ENCODE data around the gene CYP3A4. TPM values are rescaled to one million over a fixed set of nuclear protein-coding genes. Genes with fewer than 3 reads are reported as not detected.
"Not testable (repeated sequence)": the region's sequence is repeated elsewhere in the genome, so short reads cannot be mapped to it uniquely, and the experiment has no call there.

The CYP3A4 gene
- total RNA-seq, 4 donors from 2014 or later, result not detected

DNA sequence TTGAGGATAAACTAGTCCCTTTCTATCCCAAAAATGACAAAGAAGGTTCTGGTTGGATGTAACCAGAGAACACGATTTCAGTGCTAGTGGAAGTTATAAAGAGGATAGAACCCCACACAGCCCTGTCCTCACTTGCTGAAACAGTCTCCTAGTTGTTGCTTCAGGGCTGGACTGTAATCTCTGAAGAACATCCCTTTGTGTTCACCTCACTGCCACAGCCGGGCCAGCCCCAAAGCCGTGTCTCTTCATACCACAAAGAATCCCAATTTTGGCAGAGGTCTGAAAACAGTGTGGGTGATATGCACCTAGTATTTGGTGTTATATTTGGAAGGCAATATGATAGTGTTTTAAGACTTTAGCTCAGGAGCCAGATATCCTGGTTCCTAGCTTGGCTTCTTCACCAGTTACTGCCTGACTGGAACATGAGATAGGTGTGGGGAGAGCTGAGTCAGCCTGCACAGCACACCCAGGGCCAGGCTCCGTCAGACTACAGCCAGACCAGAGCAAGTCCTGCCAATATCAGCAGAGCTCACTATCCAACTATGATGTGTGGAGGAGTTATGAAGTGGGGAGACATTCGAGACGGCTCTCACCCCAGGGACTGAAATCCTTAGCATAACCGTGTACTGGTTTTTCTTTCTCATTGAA, 21.2 kb downstream of the CYP3A4 start:
- H3K4me1 ChIP-seq, result peaks cover 0 to 15% (median 0%) of the 10 kb centered on the region in 3 donors
- intact Hi-C loops (cut with DNase I), result no loop called here
- H3K4me3 ChIP-seq, result no peak overlapping the region
- H3K27me3 ChIP-seq, result no peaks in the 10 kb centered on the region
- TF ChIP-seq POLR2A (IDR thresholded peaks at IDR 0.05) (no peak), CTCF (IDR thresholded peaks at IDR 0.05) (no peak)
- H3K36me3 ChIP-seq, result no peaks in the 10 kb centered on the region
- WGBS, 2 donors, result 28 to 31% methylated on average over 7 of the region's 7 CpGs
- no peak for DNase-seq
- peak overlapping the region in 3 of 4 donors; percentile 24 to 69 (median 69) for H3K27ac ChIP-seq
- H3K9me3 ChIP-seq, result no peaks in the 10 kb centered on the region

DNA sequence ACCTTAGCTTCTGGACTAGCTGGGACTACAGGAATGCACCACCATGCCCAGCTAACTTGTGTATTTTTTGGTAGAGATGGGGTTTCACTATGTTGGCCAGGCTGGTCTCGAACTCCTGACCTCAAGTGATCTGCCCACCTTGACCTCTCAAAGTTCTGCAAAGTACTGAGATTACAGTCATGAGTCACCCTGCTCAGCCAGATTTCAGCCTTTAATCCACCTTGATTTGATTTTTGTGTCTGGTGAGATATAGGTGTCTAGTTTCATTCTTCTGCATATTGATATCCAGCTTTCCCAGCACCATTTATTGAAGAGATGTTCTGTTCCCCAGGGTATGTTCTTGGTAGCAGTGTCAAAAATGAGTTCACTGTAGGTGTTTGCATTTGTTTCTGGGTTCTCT, 28.9 kb downstream of the CYP3A4 start:
- TF ChIP-seq CTCF (IDR thresholded peaks at IDR 0.05) (no peak), POLR2A (IDR thresholded peaks at IDR 0.05) (no peak)
- 90 to 91% methylated on average over 1 of the region's 1 CpG for WGBS, 2 donors
- DNase-seq, result no peak
- Histone ChIP-seq H3K36me3 (no peaks in the 10 kb centered on the region), H3K4me1 (peaks cover 0 to 46% (median 16%) of the 10 kb centered on the region in 3 donors), H3K27ac (no peak overlapping the region), H3K27me3 (no peaks in the 10 kb centered on the region), H3K9me3 (no peaks in the 10 kb centered on the region), H3K4me3 (no peak overlapping the region)
- intact Hi-C loops (cut with DNase I), result no loop called here

DNA sequence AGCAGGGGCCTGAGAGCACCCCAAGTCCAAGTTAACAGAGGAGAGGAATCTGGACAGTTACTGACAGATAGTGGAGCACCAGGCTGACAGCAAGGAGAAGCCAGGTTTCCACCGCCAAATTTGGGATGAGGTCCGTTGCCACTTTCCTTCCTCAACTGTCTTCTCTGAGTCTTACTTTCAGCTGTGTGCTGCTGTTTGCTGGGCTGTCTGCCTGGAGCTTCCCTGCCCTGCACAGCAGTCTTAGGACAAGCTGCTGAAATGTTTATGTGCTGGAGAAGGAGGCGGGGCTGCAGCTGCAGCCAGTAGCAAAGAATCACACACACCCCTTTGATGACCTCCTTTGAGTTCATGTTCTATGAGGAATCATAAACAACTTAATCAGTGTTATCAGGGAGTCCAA, 31.6 kb downstream of the CYP3A4 start:
- intact Hi-C loops (cut with DNase I), result no loop called here
- DNase-seq, result no peak

GRCh38 chr7:99751322-99752052, 32.5 kb downstream of the CYP3A4 start:
- H3K36me3 ChIP-seq; intact Hi-C loops (cut with DNase I); H3K27me3 ChIP-seq; H3K4me3 ChIP-seq; DNase-seq; H3K9me3 ChIP-seq: not testable (repeated sequence)
- 2 to 16% methylated on average over 5 of the region's 5 CpGs for WGBS, 2 donors
- Histone ChIP-seq H3K27ac (peak overlapping the region; percentile 69 to 88 (median 76)), H3K4me1 (peaks cover 0 to 45% (median 13%) of the 10 kb centered on the region in 3 donors)

More for the DNA sequence above, 31.6 kb downstream of the CYP3A4 start:
- Histone ChIP-seq H3K27me3 (no peaks in the 10 kb centered on the region), H3K4me1 (peaks cover 0 to 53% (median 16%) of the 10 kb centered on the region in 3 donors), H3K4me3 (no peak overlapping the region), H3K9me3 (no peaks in the 10 kb centered on the region), H3K36me3 (no peaks in the 10 kb centered on the region), H3K27ac (peak overlapping the region; percentile 69 to 88 (median 76))
- 20 to 23% methylated on average over 2 to 3 of the region's 3 CpGs for WGBS, 2 donors
- no peak for TF ChIP-seq CTCF (IDR thresholded peaks at IDR 0.05)
- peak in 2 of 4 donors; percentile 30 to 32 for TF ChIP-seq POLR2A (IDR thresholded peaks at IDR 0.05)

GRCh38 chr7:99748846-99749579, 35.0 kb downstream of the CYP3A4 start:
- intact Hi-C loops (cut with DNase I), result no loop called here
- WGBS, 2 donors, result 86 to 91% methylated on average over 6 of the region's 6 CpGs
- Histone ChIP-seq H3K4me1 (peaks cover 0 to 42% (median 13%) of the 10 kb centered on the region in 3 donors), H3K27me3 (no peaks in the 10 kb centered on the region), H3K36me3 (no peaks in the 10 kb centered on the region), H3K4me3 (no peak overlapping the region), H3K9me3 (no peaks in the 10 kb centered on the region), H3K27ac (no peak overlapping the region)
- TF ChIP-seq POLR2A (IDR thresholded peaks at IDR 0.05) (no peak), CTCF (IDR thresholded peaks at IDR 0.05) (no peak)
- DNase-seq, result no peak

DNA sequence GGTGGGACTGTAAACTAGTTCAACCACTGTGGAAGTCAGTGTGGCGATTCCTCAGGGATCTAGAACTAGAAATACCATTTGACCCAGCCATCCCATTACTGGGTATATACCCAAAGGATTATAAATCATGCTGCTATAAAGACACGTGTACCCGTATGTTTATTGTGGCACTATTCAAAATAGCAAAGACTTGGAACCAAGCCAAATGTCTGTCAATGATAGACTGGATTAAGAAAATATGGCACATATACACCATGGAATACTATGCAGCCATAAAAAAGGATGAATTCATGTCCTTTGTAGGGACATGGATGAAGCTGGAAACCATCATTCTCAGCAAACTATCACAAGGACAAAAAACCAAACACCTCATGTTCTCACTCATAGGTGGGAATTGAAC, 37.1 kb downstream of the CYP3A4 start:
- DNase-seq; H3K36me3 ChIP-seq; H3K27me3 ChIP-seq; intact Hi-C loops (cut with DNase I); H3K27ac ChIP-seq; H3K4me3 ChIP-seq; H3K9me3 ChIP-seq: not testable (repeated sequence)
- 50 to 94% methylated on average over 2 of the region's 3 CpGs for WGBS, 2 donors
- H3K4me1 ChIP-seq, result peaks cover 0 to 29% (median 9%) of the 10 kb centered on the region in 3 donors

GRCh38 chr7:99745395-99745794, 38.6 kb downstream of the CYP3A4 start:
- H3K9me3 ChIP-seq; H3K4me3 ChIP-seq; DNase-seq; intact Hi-C loops (cut with DNase I); H3K27ac ChIP-seq; H3K36me3 ChIP-seq; H3K27me3 ChIP-seq: not testable (repeated sequence)
- WGBS, 2 donors, result 64 to 78% methylated on average over 3 of the region's 3 CpGs
- peaks cover 0 to 15% (median 0%) of the 10 kb centered on the region in 3 donors for H3K4me1 ChIP-seq

Measured in esophagus squamous epithelium (tissue), 5 donors.